A375 (cell line): ENCODE measurements around the gene LRRC3C. TPM values are rescaled to one million over a fixed set of nuclear protein-coding genes. Genes with fewer than 3 reads are reported as not detected.

Source experiments
- total RNA-seq: library from RNA; depleted of rRNA; stranded (reverse); fragments of >200 nt; shearing (Covaris generic); gene quantifications from 2 replicates; pipeline ENCODE4 v1.2.3, GENCODE V29; 2014; rRNA removed

Gene LRRC3C
- total RNA-seq = not detected in 2 replicates

DNA sequence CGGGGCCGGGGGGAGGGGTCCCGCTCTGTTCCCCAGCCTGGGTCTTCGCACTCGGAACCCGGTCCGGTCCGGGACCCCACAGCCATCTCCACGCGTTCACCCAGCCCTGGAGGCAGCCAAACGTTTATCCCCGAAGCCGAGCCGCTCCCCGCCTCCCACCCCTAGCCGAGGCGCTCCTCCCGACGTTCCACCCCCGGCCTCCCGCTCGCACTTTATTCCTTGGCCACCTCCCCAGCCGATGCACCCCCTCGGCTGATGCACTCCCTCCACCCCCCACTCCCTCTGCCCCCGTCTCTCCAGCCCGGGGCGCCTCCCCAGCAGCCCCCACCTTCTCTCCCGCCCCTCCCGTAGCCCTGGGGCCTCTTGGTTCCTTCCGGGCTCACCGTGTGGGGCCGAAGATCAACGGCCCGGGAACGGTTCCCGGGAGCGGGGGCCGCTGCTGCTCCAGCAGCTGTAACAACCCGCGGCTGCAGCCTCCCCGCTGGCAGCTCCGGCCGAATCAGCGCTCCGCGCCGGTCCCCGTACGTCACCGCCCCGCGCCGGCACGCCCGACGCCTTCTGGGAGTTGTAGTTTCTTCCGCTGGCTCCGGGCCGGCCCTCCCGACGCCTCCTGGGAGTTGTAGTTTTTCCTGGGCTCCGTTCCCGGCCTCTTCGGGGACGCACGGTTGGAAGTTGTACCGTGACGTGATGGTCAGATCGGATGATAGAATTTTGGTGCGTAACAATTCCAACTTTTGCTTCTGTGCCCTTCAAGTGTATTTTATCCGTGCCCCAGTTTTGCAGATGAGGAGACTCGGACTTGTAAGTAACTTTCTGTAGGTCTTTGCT, at the start of gene LRRC3C, which contains the start of gene ORMDL3:
Gene LRRC3C (plus strand): TSS at position 632 of the 828 bp plus-strand sequence. CDS start 13,792 bp downstream, outside the sequence.
Gene ORMDL3 (minus strand): TSS at position 501 of the 828 bp plus-strand sequence. CDS start 3,398 bp downstream, outside the sequence.

DNA sequence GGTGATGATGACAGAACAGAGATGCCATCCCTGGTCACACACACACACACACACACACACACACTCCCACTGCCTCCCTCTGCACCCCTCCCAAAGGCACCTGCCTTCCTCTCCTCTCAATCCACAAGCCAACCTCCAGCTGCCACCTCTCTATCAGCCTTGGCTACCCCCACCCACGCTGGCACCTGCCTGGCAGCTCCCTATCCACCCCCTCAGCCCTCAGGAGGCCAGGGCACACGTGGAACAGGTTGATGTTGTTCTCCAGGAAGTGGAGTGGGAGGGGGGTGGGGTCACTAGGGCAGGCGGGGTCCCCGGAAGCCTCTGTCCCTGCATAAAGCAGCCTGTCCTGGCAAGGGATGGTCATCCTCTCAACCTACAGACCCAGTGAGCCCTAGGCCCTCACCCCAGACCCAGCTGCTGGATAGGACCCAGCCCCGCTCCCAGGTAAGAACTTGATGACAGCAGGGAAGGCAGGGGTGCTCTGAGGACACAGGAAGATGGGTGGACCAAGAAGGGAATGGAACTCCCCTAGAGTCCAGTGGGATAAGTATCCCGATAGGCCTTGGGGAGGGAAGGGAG, 35.2 kb downstream of the LRRC3C start, which contains the start of gene GSDMA:
Gene GSDMA (plus strand): TSS at position 363 of the 579 bp plus-strand sequence. CDS start 2,684 bp downstream, outside the sequence.

DNA sequence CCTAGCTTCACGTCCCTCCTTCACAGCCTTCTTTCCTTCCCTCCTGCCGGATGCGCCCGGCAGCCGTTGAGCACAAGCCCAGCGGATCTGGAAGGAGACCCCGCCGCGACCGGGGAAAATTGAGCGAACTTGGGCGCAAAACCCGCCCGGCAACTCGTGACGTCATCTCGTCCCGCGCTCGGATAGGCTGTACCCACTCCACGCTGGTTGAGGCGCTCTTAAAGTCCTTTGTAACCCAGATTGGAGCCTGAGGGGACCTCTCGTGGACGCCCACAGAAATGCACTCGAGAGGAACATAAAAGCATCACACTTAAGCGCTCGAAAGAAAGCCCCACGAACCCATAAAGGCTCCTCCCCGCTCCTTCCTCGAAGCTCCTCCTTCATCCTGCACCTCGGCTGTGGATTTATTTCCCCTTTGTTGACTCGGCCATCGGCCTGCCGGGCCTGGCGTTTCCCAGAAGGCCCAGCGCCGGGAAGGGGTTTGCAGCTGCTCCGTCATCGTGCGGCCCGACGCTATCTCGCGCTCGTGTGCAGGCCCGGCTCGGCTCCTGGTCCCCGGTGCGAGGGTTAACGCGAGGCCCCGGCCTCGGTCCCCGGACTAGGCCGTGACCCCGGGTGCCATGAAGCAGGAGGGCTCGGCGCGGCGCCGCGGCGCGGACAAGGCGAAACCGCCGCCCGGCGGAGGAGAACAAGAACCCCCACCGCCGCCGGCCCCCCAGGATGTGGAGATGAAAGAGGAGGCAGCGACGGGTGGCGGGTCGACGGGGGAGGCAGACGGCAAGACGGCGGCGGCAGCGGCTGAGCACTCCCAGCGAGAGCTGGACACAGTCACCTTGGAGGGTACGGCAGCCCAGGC, 53.0 kb downstream of the LRRC3C start, which contains the start of gene PSMD3:
Gene PSMD3 (plus strand): TSS at position 457 of the 856 bp plus-strand sequence. CDS start 164 bp downstream, at position 621.

Other genes with a start within 250 kb of the LRRC3C start
- gene PGAP3, start 239.7 kb upstream of the LRRC3C start, total RNA-seq = 12.2 and 13.9 TPM in 2 replicates
- 31.3 and 44.2 TPM in 2 replicates for gene ERBB2, start 227.7 kb upstream of the LRRC3C start, total RNA-seq
- gene MIEN1, start 197.2 kb upstream of the LRRC3C start, total RNA-seq = 92.9 and 99.2 TPM in 2 replicates
- gene GRB7, start 189.8 kb upstream of the LRRC3C start, total RNA-seq = 0.38 TPM in 1 of 2 replicates, not detected in the other
- 0.08 and 0.29 TPM in 2 replicates for gene IKZF3, start 63.4 kb upstream of the LRRC3C start, total RNA-seq
- not detected in 2 replicates for gene ZPBP2, start 59.5 kb upstream of the LRRC3C start, total RNA-seq
- 2.9 TPM in 2 replicates for gene GSDMB, start 9.1 kb upstream of the LRRC3C start, total RNA-seq
- 20.1 and 21.5 TPM in 2 replicates for gene ORMDL3, start 131 bp upstream of the LRRC3C start, total RNA-seq
- gene GSDMA, start 35.3 kb downstream of the LRRC3C start, total RNA-seq = not detected in 2 replicates
- 168 and 192 TPM in 2 replicates for gene PSMD3, start 53.1 kb downstream of the LRRC3C start, total RNA-seq
- gene CSF3, start 87.7 kb downstream of the LRRC3C start, total RNA-seq = not detected in 2 replicates
- gene MED24, start 126.7 kb downstream of the LRRC3C start, total RNA-seq = 34.3 and 43.0 TPM in 2 replicates
- 12.2 and 12.4 TPM in 2 replicates for gene THRA, start 135.2 kb downstream of the LRRC3C start, total RNA-seq
- 6.3 and 8.2 TPM in 2 replicates for gene NR1D1, start 172.9 kb downstream of the LRRC3C start, total RNA-seq
- 45.3 and 47.3 TPM in 2 replicates for gene MSL1, start 194.2 kb downstream of the LRRC3C start, total RNA-seq
- gene CASC3, start 212.8 kb downstream of the LRRC3C start, total RNA-seq = 43.4 and 48.3 TPM in 2 replicates
- 7.0 TPM in 2 replicates for gene RAPGEFL1, start 249.7 kb downstream of the LRRC3C start, total RNA-seq